H9 (cell line): ENCODE data around the gene DSCAM. TPM values are rescaled to one million over a fixed set of nuclear protein-coding genes. Genes with fewer than 3 reads are reported as not detected.

Experiments
- DNase-seq: peaks from one replicate; pipeline ENCODE4 v3.0.0-alpha.2; 2017
- H2AFZ ChIP-seq: one replicate; pipeline ENCODE4 v1.6.1; 2013; ENCODE audit warnings: mild to moderate bottlenecking, low read length, control low read depth, moderate library complexity
- H2AK5ac ChIP-seq: 2 replicates; pipeline ENCODE4 v1.6.1; 2013; ENCODE audit warnings: low read length, control low read depth, mixed read lengths; ENCODE audit not compliant: insufficient read length
- H2BK120ac ChIP-seq: one replicate; pipeline ENCODE4 v1.6.1; 2013; ENCODE audit warnings: low read depth, mild to moderate bottlenecking, low read length, control low read depth, inconsistent platforms; ENCODE audit not compliant: poor library complexity, severe bottlenecking
- H2BK12ac ChIP-seq: 2 replicates; pipeline ENCODE4 v1.6.1; 2013; ENCODE audit warnings: low read length, control low read depth, mixed read lengths, low read depth; ENCODE audit not compliant: insufficient read length
- H2BK15ac ChIP-seq: 2 replicates; pipeline ENCODE4 v1.6.1; 2013; ENCODE audit warnings: low read depth, low read length, control low read depth
- H2BK20ac ChIP-seq: one replicate; pipeline ENCODE4 v1.6.1; 2013; ENCODE audit warnings: low read depth, mild to moderate bottlenecking, low read length, control low read depth, inconsistent platforms; ENCODE audit not compliant: poor library complexity, severe bottlenecking
- H2BK5ac ChIP-seq: 2 replicates; pipeline ENCODE4 v1.6.1; 2013; ENCODE audit warnings: low read length, control low read depth, mixed read lengths; ENCODE audit not compliant: insufficient read length
- H3K14ac ChIP-seq: 2 replicates; pipeline ENCODE4 v1.6.1; 2013; ENCODE audit warnings: low read length, control low read depth; ENCODE audit not compliant: insufficient read depth
- H3K18ac ChIP-seq: 2 replicates; pipeline ENCODE4 v1.6.1; 2013; ENCODE audit warnings: low read depth, mild to moderate bottlenecking, mixed read lengths, low read length, control low read depth; ENCODE audit not compliant: insufficient read length
- H3K23ac ChIP-seq: 2 replicates; pipeline ENCODE4 v1.6.1; 2013; ENCODE audit warnings: low read length, control low read depth, mixed read lengths, low read depth; ENCODE audit not compliant: insufficient read length
- H3K23me2 ChIP-seq: 2 replicates; pipeline ENCODE4 v1.6.1; 2013; ENCODE audit warnings: low read depth, mild to moderate bottlenecking, mixed read lengths, low read length, control low read depth; ENCODE audit not compliant: insufficient read length, poor library complexity, severe bottlenecking
- H3K27ac ChIP-seq: 2 replicates; pipeline ENCODE4 v1.5.1; 2013; ENCODE audit warnings: low read length, control low read depth, mixed read lengths, low read depth; ENCODE audit not compliant: insufficient read length
- H3K27me3 ChIP-seq: 2 replicates; pipeline ENCODE4 v1.6.1; 2013; ENCODE audit warnings: low read length, control low read depth, inconsistent platforms; ENCODE audit not compliant: insufficient read depth
- H3K4ac ChIP-seq: 2 replicates; pipeline ENCODE4 v1.6.1; 2013; ENCODE audit warnings: low read depth, mild to moderate bottlenecking, control low read depth, inconsistent platforms, low read length, moderate library complexity
- H3K4me1 ChIP-seq: 2 replicates; pipeline ENCODE4 v1.6.1; 2013; ENCODE audit warnings: low read length, control low read depth, inconsistent platforms; ENCODE audit not compliant: insufficient read depth
- H3K4me2 ChIP-seq: 2 replicates; pipeline ENCODE4 v1.6.1; 2013; ENCODE audit warnings: low read length, control low read depth, mixed read lengths; ENCODE audit not compliant: insufficient read length, insufficient read depth
- H3K56ac ChIP-seq: 2 replicates; pipeline ENCODE4 v1.6.1; 2013; ENCODE audit warnings: low read depth, mild to moderate bottlenecking, mixed read lengths, low read length, control low read depth; ENCODE audit not compliant: insufficient read length
- H3K79me1 ChIP-seq: 2 replicates; pipeline ENCODE4 v1.6.1; 2013; ENCODE audit warnings: low read depth, mild to moderate bottlenecking, moderate library complexity, low read length, control low read depth, inconsistent platforms; ENCODE audit not compliant: insufficient read depth, poor library complexity, severe bottlenecking
- H3K79me2 ChIP-seq: 2 replicates; pipeline ENCODE4 v1.6.1; 2013; ENCODE audit warnings: low read length, control low read depth, inconsistent platforms; ENCODE audit not compliant: insufficient read depth
- H3K9ac ChIP-seq: 2 replicates; pipeline ENCODE4 v1.6.1; 2013; ENCODE audit warnings: low read length, control low read depth, mixed read lengths; ENCODE audit not compliant: insufficient read length; ENCODE audit errors: extremely low read depth
- H3K9me3 ChIP-seq: one replicate; pipeline ENCODE4 v1.6.1; 2013; ENCODE audit warnings: low read depth, low read length, inconsistent platforms; ENCODE audit not compliant: control insufficient read depth
- H3T11ph ChIP-seq: one replicate; pipeline ENCODE4 v1.6.1; 2013; ENCODE audit warnings: mild to moderate bottlenecking, low read length, control low read depth, inconsistent platforms
- H4K20me1 ChIP-seq: one replicate; pipeline ENCODE4 v1.6.1; 2013; ENCODE audit not compliant: control insufficient read depth, insufficient read length, insufficient read depth
- H4K5ac ChIP-seq: 2 replicates; pipeline ENCODE4 v1.6.1; 2013; ENCODE audit warnings: low read depth, mild to moderate bottlenecking, mixed read lengths, low read length, control low read depth; ENCODE audit not compliant: insufficient read length
- H4K8ac ChIP-seq: replicated peaks from 2 replicates; pipeline ENCODE4 v1.6.1; 2013; ENCODE audit warnings: low read length, control low read depth, mixed read lengths, low read depth; ENCODE audit not compliant: insufficient read length
- H4K91ac ChIP-seq: 2 replicates; pipeline ENCODE4 v1.6.1; 2013; ENCODE audit warnings: low read depth, mild to moderate bottlenecking, moderate library complexity, mixed read lengths, low read length, control low read depth; ENCODE audit not compliant: insufficient read length
- H3K27ac Mint-ChIP-seq, 3 experiments: 2 replicates in 2 of 3; 3 replicates in 1 of 3; pipeline ENCODE4 v1.8.0; 2020 to 2021; ENCODE audit warnings: mixed read lengths in 3 of 3, mild to moderate bottlenecking in 1 of 3, moderate library complexity in 1 of 3
- H3K27me3 Mint-ChIP-seq: 2 replicates; pipeline ENCODE4 v1.8.0; 2021; ENCODE audit warnings: low read depth, mild to moderate bottlenecking, moderate library complexity, mixed read lengths
- H3K36me3 Mint-ChIP-seq, 3 experiments: 2 replicates in 2 of 3; 3 replicates in 1 of 3; pipeline ENCODE4 v1.8.0; 2020 to 2021; ENCODE audit warnings: low read depth in 3 of 3, mixed read lengths in 3 of 3; ENCODE audit not compliant: insufficient read depth in 1 of 3
- H3K4me1 Mint-ChIP-seq, 2 experiments: 2 replicates each; pipeline ENCODE4 v1.8.0; 2020; ENCODE audit warnings: mixed read lengths in 2 of 2
- H3K4me3 Mint-ChIP-seq, 2 experiments: 2 replicates in 1 of 2; 3 replicates in 1 of 2; pipeline ENCODE4 v1.8.0; 2020 to 2021; ENCODE audit warnings: mild to moderate bottlenecking in 2 of 2, mixed read lengths in 2 of 2, moderate library complexity in 1 of 2
- H3K9me3 Mint-ChIP-seq, 2 experiments: 2 replicates in 1 of 2; 3 replicates in 1 of 2; pipeline ENCODE4 v1.8.0; 2020; ENCODE audit warnings: mild to moderate bottlenecking in 2 of 2, mixed read lengths in 2 of 2, moderate library complexity in 1 of 2
- CTCF ChIP-seq: fragments of 200-600 bp; sonication (generic); conservative IDR thresholded peaks from 3 replicates; pipeline ENCODE4 v1.8.0; 2021; ENCODE audit warnings: antibody characterized with exemption, mild to moderate bottlenecking
- WGBS: extraction: QIAGEN DNeasy Blood & Tissue Kit; methylation state at CpG from one replicate; pipeline ENCODE4 v1.1.7; 2013; ENCODE audit warnings: missing lambda C conversion rate, low lambda C conversion rate, mixed read lengths; ENCODE audit not compliant: insufficient read length; ENCODE audit errors: extremely low coverage; 5-methylcytosine and 5-hydroxymethylcytosine counted together
- total RNA-seq: library from RNA; stranded (reverse); gene quantifications from 2 replicates; pipeline ENCODE4 v1.2.1, GENCODE V29; 2021

The DSCAM gene
- total RNA-seq, 1 experiment from 2014 or later, result 0.17 TPM

- no peaks in the 10 kb centered on the region for H4K20me1 ChIP-seq
- H3K9me3 Mint-ChIP-seq, result peaks cover 0 to 2% of the 10 kb centered on the region in 2 experiments; a peak in 2 of 5 replicates
- no peaks in the 10 kb centered on the region for H3K79me1 ChIP-seq
- H3K14ac ChIP-seq, result no peak overlapping the region
- H4K91ac ChIP-seq, result no peak overlapping the region
- no peak for TF ChIP-seq CTCF
- H3K9me3 ChIP-seq, result no peaks in the 10 kb centered on the region
- no peak overlapping the region for H4K5ac ChIP-seq
- H2BK5ac ChIP-seq, result no peak overlapping the region
- no peak overlapping the region for H2AFZ ChIP-seq
- H3K4ac ChIP-seq, result no peak overlapping the region
- no peaks in the 10 kb centered on the region; the same call in 1 of the 2 replicates for H3K4me1 ChIP-seq
- H3K56ac ChIP-seq, result no peak overlapping the region
- no peak overlapping the region for H3K18ac ChIP-seq
- H3K27me3 Mint-ChIP-seq, result peaks cover 2% of the 10 kb centered on the region; the same call in 1 of the 2 replicates
- H3K27ac ChIP-seq, result no peak overlapping the region
- H3K27me3 ChIP-seq, result no peaks in the 10 kb centered on the region
- H3T11ph ChIP-seq, result no peak overlapping the region
- no peak overlapping the region for H2BK20ac ChIP-seq
- no peaks in the 10 kb centered on the region for H3K36me3 Mint-ChIP-seq
- H2BK15ac ChIP-seq, result no peak overlapping the region
- H3K4me3 Mint-ChIP-seq, result no peak overlapping the region
- H2BK120ac ChIP-seq, result no peak overlapping the region
- no peak overlapping the region for H3K27ac Mint-ChIP-seq
- H4K8ac ChIP-seq, result no peak overlapping the region
- no peaks in the 10 kb centered on the region for H3K23me2 ChIP-seq
- no peak overlapping the region for H3K9ac ChIP-seq
- no peaks in the 10 kb centered on the region for H3K79me2 ChIP-seq
- H2AK5ac ChIP-seq, result no peak overlapping the region
- no peak overlapping the region for H3K23ac ChIP-seq
- no CpG with 5 or more reads among the region's 8 CpGs for WGBS
- no peak overlapping the region for H2BK12ac ChIP-seq
- H3K4me2 ChIP-seq, result no peak overlapping the region
- no peak for DNase-seq
- H3K4me1 Mint-ChIP-seq, result no peaks in the 10 kb centered on the region
Observed at GRCh38 chr21:40753756-40754155, 93.2 kb downstream of the DSCAM start.
